Fibroblast of lung (primary cell): ENCODE data around the gene TMEM139. TPM values are rescaled to one million over a fixed set of nuclear protein-coding genes. Genes with fewer than 3 reads are reported as not detected.

Experiments
- DNase-seq, 2 donors: peaks; one replicate each; pipeline versions ENCODE4 v3.0.0 to v3.0.0-alpha.2; 2010; ENCODE audit warnings: low read depth in 2 of 2
- H2AFZ ChIP-seq: 2 replicates; pipeline ENCODE4 v1.5.1; 2012; ENCODE audit warnings: low read length, control low read depth, inconsistent platforms
- H3K27ac ChIP-seq: 2 replicates; pipeline ENCODE4 v1.5.1; 2011; ENCODE audit warnings: low read length, control low read depth; ENCODE audit not compliant: insufficient read depth
- H3K27me3 ChIP-seq: 2 replicates; pipeline ENCODE4 v1.5.1; 2011; ENCODE audit warnings: mild to moderate bottlenecking, low read length; ENCODE audit not compliant: control insufficient read depth, insufficient read depth
- H3K36me3 ChIP-seq: 2 replicates; pipeline ENCODE4 v1.5.1; 2011; ENCODE audit warnings: low read length; ENCODE audit not compliant: control insufficient read depth, insufficient read depth
- H3K4me1 ChIP-seq: 2 replicates; pipeline ENCODE4 v1.5.1; 2011; ENCODE audit warnings: low read length; ENCODE audit not compliant: control insufficient read depth, insufficient read depth; ENCODE audit errors: extremely low read depth
- H3K4me2 ChIP-seq: 2 replicates; pipeline ENCODE4 v1.5.1; 2011; ENCODE audit warnings: low read length, control low read depth; ENCODE audit not compliant: insufficient read depth; ENCODE audit errors: extremely low read depth
- H3K4me3 ChIP-seq, 4 experiments: fragments of 200-600 bp in 1 of 4; sonication (generic) in 1 of 4; replicated peaks in 1 of 4; 2 replicates each; pipeline ENCODE4 v1.5.1; 2011 to 2016; ENCODE audit warnings: low read length in 4 of 4, low read depth in 3 of 4, mild to moderate bottlenecking in 3 of 4, control low read depth in 2 of 4, inconsistent platforms in 1 of 4, mixed read lengths in 1 of 4; ENCODE audit not compliant: insufficient read depth in 1 of 4; ENCODE audit errors: control extremely low read depth in 1 of 4
- H3K79me2 ChIP-seq: 2 replicates; pipeline ENCODE4 v1.5.1; 2012; ENCODE audit warnings: mild to moderate bottlenecking, low read length, inconsistent platforms; ENCODE audit not compliant: control insufficient read depth, insufficient read depth
- H3K9ac ChIP-seq: 2 replicates; pipeline ENCODE4 v1.5.1; 2011; ENCODE audit warnings: mild to moderate bottlenecking, low read length, control low read depth; ENCODE audit not compliant: insufficient read depth
- H3K9me3 ChIP-seq: 2 replicates; pipeline ENCODE4 v1.5.1; 2012; ENCODE audit warnings: low read depth, low read length; ENCODE audit not compliant: control insufficient read depth, insufficient read depth
- H4K20me1 ChIP-seq: 2 replicates; pipeline ENCODE4 v1.5.1; 2011; ENCODE audit warnings: low read length; ENCODE audit not compliant: control insufficient read depth, insufficient read depth; ENCODE audit errors: extremely low read depth
- CTCF ChIP-seq, 2 donors: IDR thresholded peaks in 1 of 2; conservative IDR thresholded peaks in 1 of 2; 1 replicate in 1 of 2; 2 replicates in 1 of 2; pipeline ENCODE4 v1.5.1; 2011 to 2012; ENCODE audit warnings: low read length in 2 of 2, control low read depth in 1 of 2, inconsistent platforms in 1 of 2, low read depth in 1 of 2, mild to moderate bottlenecking in 1 of 2
- EZH2 ChIP-seq: IDR thresholded peaks from 2 replicates; pipeline ENCODE4 v1.5.1; 2012; ENCODE audit warnings: low read length, control low read depth, mild to moderate bottlenecking; ENCODE audit errors: missing control alignments
- polyA plus RNA-seq, 2 donors: library from polyadenylated mRNA; depleted of rRNA in 1 of 2; stranded (reverse) in 1 of 2; unstranded in 1 of 2; fragments of >200 nt; gene quantifications; 2 replicates each; pipeline ENCODE4 v1.2.1, GENCODE V29; 2011 to 2012; ENCODE audit warnings: missing spikeins in 1 of 2
- total RNA-seq: library from RNA; depleted of rRNA; stranded (reverse); fragments of >200 nt; gene quantifications from 2 replicates; pipeline ENCODE4 v1.2.1, GENCODE V29; 2014

Gene TMEM139
- total and polyA plus RNA-seq, 2 donors (not counting 1 experiment from before 2014, with no cell fraction given), result not detected

DNA sequence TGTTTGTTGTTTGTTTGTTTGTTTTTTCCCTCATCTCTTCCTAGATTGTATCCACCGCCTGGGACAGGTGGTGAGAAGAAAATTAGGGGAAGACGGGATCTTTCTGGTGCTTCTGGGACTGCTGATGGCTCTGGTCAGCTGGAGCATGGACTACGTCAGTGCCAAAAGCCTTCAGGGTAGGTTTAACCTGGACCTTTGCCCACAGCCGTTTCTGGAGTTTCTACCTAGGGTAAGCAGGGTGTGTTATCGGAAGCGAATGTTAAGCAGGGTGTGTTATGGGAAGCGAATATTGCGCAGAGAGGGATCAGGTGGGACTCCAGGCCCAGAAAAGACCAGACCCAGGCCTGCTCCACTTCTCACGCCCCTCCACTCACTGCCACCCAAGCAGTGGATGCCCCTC is 35.9 kb downstream of the TMEM139 start:
- H3K4me1 ChIP-seq, result peaks cover 2% of the 10 kb centered on the region
- no peaks in the 10 kb centered on the region for H4K20me1 ChIP-seq
- H3K4me3 ChIP-seq, result no peak overlapping the region
- H3K4me2 ChIP-seq, result no peak overlapping the region
- no peak overlapping the region for H2AFZ ChIP-seq
- peaks cover 5% of the 10 kb centered on the region for H3K27me3 ChIP-seq
- no peaks in the 10 kb centered on the region for H3K9me3 ChIP-seq
- H3K79me2 ChIP-seq, result no peaks in the 10 kb centered on the region
- no peak overlapping the region for H3K27ac ChIP-seq
- no peaks in the 10 kb centered on the region for H3K36me3 ChIP-seq
- no peak for TF ChIP-seq CTCF (conservative IDR thresholded peaks at IDR 0.05 in 1 of 2, IDR thresholded peaks at IDR 0.05 in 1 of 2; ENCODE audit: low read depth in 1 of 2, low read length in 2 of 2)
- TF ChIP-seq EZH2, result no peak
- no peak overlapping the region for H3K9ac ChIP-seq
- no peak for DNase-seq

DNA sequence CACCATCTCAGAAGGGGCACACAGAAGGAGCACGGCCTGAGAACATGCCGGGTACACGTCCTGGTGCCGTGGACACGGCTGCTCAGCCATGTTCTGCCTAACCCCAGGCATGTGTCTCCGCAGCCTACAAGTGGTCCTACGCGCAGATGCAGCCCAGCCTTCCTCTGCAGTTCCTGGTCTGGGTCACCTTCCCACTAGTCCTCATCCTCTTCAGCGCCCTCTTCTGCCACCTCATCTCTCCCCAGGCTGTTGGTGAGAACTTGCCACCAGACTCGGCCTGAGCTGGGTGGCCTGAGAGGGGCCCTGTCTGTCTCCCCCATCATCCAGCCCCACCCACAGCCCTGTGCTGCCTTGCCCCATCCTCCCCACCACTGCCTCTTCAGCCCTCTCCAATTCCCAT is 36.5 kb downstream of the TMEM139 start:
- TF ChIP-seq EZH2 (no peak), CTCF (conservative IDR thresholded peaks at IDR 0.05 in 1 of 2, IDR thresholded peaks at IDR 0.05 in 1 of 2; ENCODE audit: low read depth in 1 of 2, low read length in 2 of 2) (no peak)
- Histone ChIP-seq H3K79me2 (no peaks in the 10 kb centered on the region), H3K4me1 (peaks cover 2% of the 10 kb centered on the region), H3K9ac (no peak overlapping the region), H4K20me1 (no peaks in the 10 kb centered on the region), H3K4me2 (no peak overlapping the region), H3K27me3 (peaks cover 5% of the 10 kb centered on the region), H3K36me3 (no peaks in the 10 kb centered on the region), H2AFZ (no peak overlapping the region), H3K9me3 (no peaks in the 10 kb centered on the region), H3K4me3 (no peak overlapping the region), H3K27ac (no peak overlapping the region)
- no peak for DNase-seq

GRCh38 chr7:143321734-143322133 is 37.0 kb downstream of the TMEM139 start:
- H3K36me3 ChIP-seq, result no peaks in the 10 kb centered on the region
- TF ChIP-seq EZH2, result no peak
- no peak for TF ChIP-seq CTCF (conservative IDR thresholded peaks at IDR 0.05 in 1 of 2, IDR thresholded peaks at IDR 0.05 in 1 of 2; ENCODE audit: low read depth in 1 of 2, low read length in 2 of 2)
- DNase-seq, result no peak

More at GRCh38 chr7:143321734-143322133, 37.0 kb downstream of the TMEM139 start:
- Histone ChIP-seq H3K27ac (no peak overlapping the region), H3K4me3 (no peak overlapping the region), H3K27me3 (peaks cover 5% of the 10 kb centered on the region), H3K9ac (no peak overlapping the region), H2AFZ (no peak overlapping the region), H3K9me3 (no peaks in the 10 kb centered on the region), H4K20me1 (no peaks in the 10 kb centered on the region), H3K4me1 (peaks cover 2% of the 10 kb centered on the region), H3K79me2 (no peaks in the 10 kb centered on the region), H3K4me2 (no peak overlapping the region)
